K562 (cell line): ENCODE measurements around the gene CACNA1C. TPM values are rescaled to one million over a fixed set of nuclear protein-coding genes. Genes with fewer than 3 reads are reported as not detected.

ENCODE experiments used
- ATAC-seq: fragments of 200-7000 bp; cut with Tn5 transposase; 3 replicates; pipeline ENCODE4 v1.9.1; 2020; ENCODE audit warnings: moderate library complexity
- BruUV-seq: library from RNA; stranded (reverse); fragments of 400-500 nt; replicated peaks from 2 replicates; lab custom pipeline; 2021; lab: Mats Ljungman, UMichigan
- CTCF ChIA-PET: fragments of 300-600 bp; formaldehyde crosslinking; extraction: SDS; loops from one replicate; lab custom pipeline; 2021; ENCODE audit warnings: low intra/inter-chr PET ratio; lab: Yijun Ruan, JAX
- POLR2A ChIA-PET: fragments of 300-600, 350-650 bp; sonication (Branson Sonifier 250); formaldehyde crosslinking; extraction: SDS; loops from one replicate; lab custom pipeline; 2021; ENCODE audit warnings: antibody characterized with exemption, inconsistent platforms; lab: Yijun Ruan, JAX
- DNase-seq, 4 experiments: peaks; one replicate each; pipeline versions ENCODE4 v3.0.0 to v3.0.0-alpha.2; 2011 to 2018; ENCODE audit warnings: low spot score in 3 of 4, mixed read lengths in 3 of 4; ENCODE audit errors: extremely low read depth in 1 of 4
- FAIRE-seq: peaks from 2 replicates; lab custom pipeline; 2011; peaks lifted over from hg19 to GRCh38; lab: Jason Lieb, UNC
- H2AFZ ChIP-seq: 2 replicates; pipeline ENCODE4 v1.6.0; 2011; ENCODE audit warnings: low read depth, low read length, control low read depth, inconsistent platforms
- H3K27ac ChIP-seq: fragments of 200-600 bp; 3 replicates; pipeline ENCODE4 v1.8.0; 2011; ENCODE audit warnings: low read depth, mild to moderate bottlenecking, control low read depth, inconsistent platforms, low read length, moderate library complexity, mixed read lengths; ENCODE audit errors: extremely low read depth
- H3K27me3 ChIP-seq, 2 experiments: fragments of 300-600 bp in 1 of 2; 2 replicates in 1 of 2; 3 replicates in 1 of 2; pipeline versions ENCODE4 v1.6.0 to v1.8.0; 2011; ENCODE audit warnings: inconsistent platforms in 2 of 2, low read length in 2 of 2, mild to moderate bottlenecking in 1 of 2, mixed read lengths in 1 of 2, moderate library complexity in 1 of 2; ENCODE audit not compliant: control insufficient read depth in 2 of 2, insufficient read depth in 2 of 2
- H3K36me3 ChIP-seq: fragments of 300-600 bp; 3 replicates; pipeline ENCODE4 v1.8.0; 2011; ENCODE audit warnings: mild to moderate bottlenecking, low read length, inconsistent platforms; ENCODE audit not compliant: control insufficient read depth, insufficient read depth
- H3K4me1 ChIP-seq, 2 experiments: fragments of 200-600 bp in 1 of 2; replicated peaks in 1 of 2; 2 replicates in 1 of 2; 3 replicates in 1 of 2; pipeline versions ENCODE4 v1.5.1 to v1.8.0; 2011; ENCODE audit warnings: inconsistent platforms in 2 of 2, low read length in 2 of 2, mild to moderate bottlenecking in 1 of 2, mixed read lengths in 1 of 2, moderate library complexity in 1 of 2; ENCODE audit not compliant: control insufficient read depth in 2 of 2, insufficient read depth in 2 of 2
- H3K4me2 ChIP-seq: 2 replicates; pipeline ENCODE4 v1.6.1; 2011; ENCODE audit warnings: low read length, control low read depth, inconsistent platforms, mixed read lengths; ENCODE audit not compliant: insufficient read depth
- H3K4me3 ChIP-seq: fragments of 200-600 bp; sonication (generic), shearing (Covaris generic); 2 replicates; pipeline ENCODE4 v1.5.1; 2016; ENCODE audit warnings: control low read depth, inconsistent platforms
- H3K79me2 ChIP-seq: fragments of 200-600 bp; 3 replicates; pipeline ENCODE4 v1.8.0; 2011; ENCODE audit warnings: low read length, inconsistent platforms; ENCODE audit not compliant: control insufficient read depth, insufficient read depth
- H3K9ac ChIP-seq, 2 experiments: 2 replicates each; pipeline versions ENCODE4 v1.6.0 to v1.6.1; 2011; ENCODE audit warnings: low read depth in 2 of 2, low read length in 2 of 2, control low read depth in 1 of 2, inconsistent platforms in 1 of 2, mild to moderate bottlenecking in 1 of 2, mixed read lengths in 1 of 2; ENCODE audit not compliant: insufficient read depth in 1 of 2
- H3K9me1 ChIP-seq: one replicate; pipeline ENCODE4 v1.6.0; 2011; ENCODE audit warnings: inconsistent platforms, mild to moderate bottlenecking, low read length, moderate library complexity; ENCODE audit not compliant: control insufficient read depth, insufficient read depth
- H3K9me3 ChIP-seq: replicated peaks from 2 replicates; pipeline ENCODE4 v1.5.1; 2011; ENCODE audit warnings: low read depth, low read length, inconsistent platforms; ENCODE audit not compliant: control insufficient read depth, insufficient read depth
- H4K20me1 ChIP-seq: replicated peaks from 2 replicates; pipeline ENCODE4 v1.6.1; 2011; ENCODE audit warnings: low read length, inconsistent platforms, mixed read lengths; ENCODE audit not compliant: control insufficient read depth, insufficient read depth
- ADNP ChIP-seq: fragments of 200-800 bp; sonication (Bioruptor generic); IDR thresholded peaks from 2 replicates; pipeline ENCODE4 v1.6.1; 2016; ENCODE audit warnings: missing genetic modification characterization, missing compliant biosample characterization
- BDP1 ChIP-seq: IDR thresholded peaks from 3 replicates; pipeline ENCODE4 v1.6.1; 2011; ENCODE audit not compliant: insufficient read length, insufficient read depth
- CBX3 ChIP-seq, 2 experiments: IDR thresholded peaks; 1 replicate in 1 of 2; 2 replicates in 1 of 2; pipeline ENCODE4 v1.6.1; 2012; ENCODE audit warnings: inconsistent platforms in 2 of 2, low read length in 2 of 2, borderline replicate concordance in 1 of 2, control low read depth in 1 of 2
- DNMT1 ChIP-seq: fragments of 450-650 bp; IDR thresholded peaks from 2 replicates; pipeline ENCODE4 v1.6.1; 2016; ENCODE audit warnings: antibody characterized with exemption, mild to moderate bottlenecking
- ETV5 ChIP-seq: sonication (generic); formaldehyde crosslinking; IDR thresholded peaks from 2 replicates; pipeline ENCODE4 v1.4.0; 2020; ENCODE audit warnings: low read depth, mild to moderate bottlenecking, missing genetic modification reagents
- IRF2 ChIP-seq: sonication (generic); formaldehyde crosslinking; IDR thresholded peaks from 2 replicates; pipeline ENCODE4 v1.8.1; 2022; ENCODE audit warnings: mild to moderate bottlenecking, missing genetic modification reagents
- KDM1A ChIP-seq, 2 experiments: fragments of 450-650 bp; IDR thresholded peaks; 2 replicates each; pipeline ENCODE4 v1.6.1; 2016; ENCODE audit warnings: mild to moderate bottlenecking in 2 of 2
- MTA1 ChIP-seq: fragments of 450-650 bp; IDR thresholded peaks from 2 replicates; pipeline ENCODE4 v1.6.1; 2017; ENCODE audit warnings: borderline replicate concordance
- MYC ChIP-seq, 2 experiments: fragments of 250-450 bp in 1 of 2; sonication (Bioruptor Pico) in 1 of 2; IDR thresholded peaks; 2 replicates each; pipeline versions ENCODE4 v1.5.1 to v1.6.1; 2012 to 2021; ENCODE audit warnings: low read depth in 2 of 2, borderline replicate concordance in 1 of 2, improper control_type of control experiment in 1 of 2, low read length in 1 of 2, mild to moderate bottlenecking in 1 of 2, moderate library complexity in 1 of 2
- NFYB ChIP-seq: IDR thresholded peaks from 2 replicates; pipeline ENCODE4 v1.6.1; 2011; ENCODE audit warnings: mild to moderate bottlenecking, moderate library complexity; ENCODE audit not compliant: insufficient read length; ENCODE audit errors: extremely low read depth
- PYGO2 ChIP-seq: fragments of 450-650 bp; IDR thresholded peaks from 2 replicates; pipeline ENCODE4 v1.6.1; 2016; ENCODE audit warnings: mild to moderate bottlenecking, missing genetic modification characterization, moderate library complexity, missing compliant biosample characterization
- SAFB2 ChIP-seq: fragments of 200-400 bp; formaldehyde crosslinking; IDR thresholded peaks from 2 replicates; pipeline ENCODE4 v1.6.1; 2018; ENCODE audit warnings: borderline replicate concordance, low read length, low read depth, moderate library complexity; ENCODE audit not compliant: severe bottlenecking
- STAT5A ChIP-seq: IDR thresholded peaks from 2 replicates; pipeline ENCODE4 v1.6.1; 2012; ENCODE audit warnings: low read length, inconsistent platforms, borderline replicate concordance
- THRAP3 ChIP-seq: fragments of 450-650 bp; IDR thresholded peaks from 2 replicates; pipeline ENCODE4 v1.6.1; 2016; ENCODE audit warnings: mild to moderate bottlenecking, inconsistent platforms, borderline replicate concordance
- XRCC4 ChIP-seq: IDR thresholded peaks from one replicate; pipeline ENCODE4 v1.6.1; 2011; ENCODE audit not compliant: insufficient read depth, insufficient read length; ENCODE audit errors: extremely low read depth
- YBX1 ChIP-seq: fragments of 450-650 bp; IDR thresholded peaks from 2 replicates; pipeline ENCODE4 v1.7.1; 2016; ENCODE audit warnings: mild to moderate bottlenecking
- ZNF778 ChIP-seq: fragments of 450-650 bp; formaldehyde crosslinking; IDR thresholded peaks from 2 replicates; pipeline ENCODE4 v1.4.0; 2020; ENCODE audit warnings: mild to moderate bottlenecking, moderate library complexity
- WGBS: fragments of 100-300 bp; shearing (Covaris generic); methylation state at CpG from one replicate; pipeline ENCODE4 v1.1.6; 2016; ENCODE audit warnings: low coverage, mixed read lengths; ENCODE audit not compliant: insufficient coverage; ENCODE audit errors: missing lambda C conversion rate; 5-methylcytosine and 5-hydroxymethylcytosine counted together
- in situ Hi-C: fragments of 300-500 bp; cut with MboI; formaldehyde crosslinking; loops from 4 replicates; pipeline ENCODE4 v1.15.0; 2018; ENCODE audit warnings: inconsistent platforms, mixed read lengths
- intact Hi-C: fragments of 100-400 bp; cut with micrococcal nuclease; formaldehyde crosslinking; loops from 2 replicates; pipeline ENCODE4 v1.14.2; 2022
- polyA plus RNA-seq, 8 experiments: library from polyadenylated mRNA; depleted of rRNA in 4 of 8; stranded (reverse) in 5 of 8; unstranded in 3 of 8; fragments of >200 nt; fragmentation: Nextera tagmentation in 2 of 8; fragmentation: Illumina TruSeq in 1 of 8; extraction: Ambion mirVana in 2 of 8; extraction: Trizol in 1 of 8; gene quantifications; 2 replicates each; pipeline versions ENCODE4 v1.2.1 to v1.2.3, GENCODE V29; 2011 to 2014; ENCODE audit warnings: inconsistent platforms in 1 of 8, missing spikeins in 1 of 8
- total RNA-seq, 7 experiments: library from RNA; depleted of rRNA in 6 of 7; stranded (reverse); fragments of >200 nt in 6 of 7; fragmentation: Illumina TruSeq in 2 of 7; extraction: Trizol in 2 of 7; gene quantifications; 2 replicates each; pipeline versions ENCODE4 v1.2.1 to v1.2.3, GENCODE V29; 2011 to 2021; ENCODE audit warnings: low replicate concordance in 1 of 7
- TF ChIP-seq, protein P1 (sequence below): fragments of 250-450 bp; sonication (Bioruptor Pico); IDR thresholded peaks from 2 replicates; pipeline ENCODE4 v1.4.0; 2020

The CACNA1C gene
- total and polyA plus RNA-seq, 9 of the 15 experiments (the other 6 are each of a cell fraction or from before 2014, with no cell fraction given), result not detected

DNA sequence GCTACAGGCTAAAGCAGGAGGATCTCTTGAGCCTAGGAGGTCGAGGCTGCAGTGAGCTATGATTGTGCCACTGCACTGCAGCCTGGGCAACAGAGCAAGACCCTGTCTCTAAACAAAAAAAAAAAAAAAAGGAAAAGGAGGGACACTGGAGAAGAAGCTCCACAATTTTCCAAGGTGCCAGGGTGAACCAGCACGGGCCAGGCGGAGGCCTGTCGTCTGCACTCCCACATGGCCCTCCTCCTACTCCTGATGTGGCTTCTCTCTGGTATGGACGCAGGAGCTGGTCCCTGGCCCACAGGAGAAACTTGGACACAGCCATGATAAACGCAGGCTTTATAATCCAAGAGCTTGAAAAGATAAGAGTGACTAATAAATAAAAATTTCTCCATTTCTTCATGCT lies 341.2 kb downstream of the CACNA1C start:
- in situ Hi-C loops, result no loop called here
- ChIA-PET CTCF (no interaction called here), POLR2A (no interaction called here)
- Histone ChIP-seq H3K9ac (no peak overlapping the region), H3K4me2 (no peak overlapping the region), H3K27me3 (peaks cover 0 to 9% of the 10 kb centered on the region in 2 experiments; a peak in 1 of 5 replicates), H3K9me3 (no peaks in the 10 kb centered on the region), H4K20me1 (no peaks in the 10 kb centered on the region), H3K79me2 (no peaks in the 10 kb centered on the region), H3K36me3 (no peaks in the 10 kb centered on the region), H3K4me3 (no peak overlapping the region), H2AFZ (no peak overlapping the region), H3K9me1 (no peaks in the 10 kb centered on the region), H3K27ac (no peak overlapping the region), H3K4me1 (no peaks in the 10 kb centered on the region)
- BruUV-seq, result no TSS peak
- no peak for TF ChIP-seq BDP1
- TF ChIP-seq STAT5A, result no peak
- TF ChIP-seq DNMT1, result no peak
- no peak for TF ChIP-seq MYC (IDR thresholded peaks at IDR 0.05; ENCODE audit: low read depth, low read length)
- TF ChIP-seq MYC (CRISPR knock-in tag; IDR thresholded peaks at IDR 0.05; ENCODE audit: borderline replicate concordance, low read depth), result no peak
- TF ChIP-seq, protein P1, sequence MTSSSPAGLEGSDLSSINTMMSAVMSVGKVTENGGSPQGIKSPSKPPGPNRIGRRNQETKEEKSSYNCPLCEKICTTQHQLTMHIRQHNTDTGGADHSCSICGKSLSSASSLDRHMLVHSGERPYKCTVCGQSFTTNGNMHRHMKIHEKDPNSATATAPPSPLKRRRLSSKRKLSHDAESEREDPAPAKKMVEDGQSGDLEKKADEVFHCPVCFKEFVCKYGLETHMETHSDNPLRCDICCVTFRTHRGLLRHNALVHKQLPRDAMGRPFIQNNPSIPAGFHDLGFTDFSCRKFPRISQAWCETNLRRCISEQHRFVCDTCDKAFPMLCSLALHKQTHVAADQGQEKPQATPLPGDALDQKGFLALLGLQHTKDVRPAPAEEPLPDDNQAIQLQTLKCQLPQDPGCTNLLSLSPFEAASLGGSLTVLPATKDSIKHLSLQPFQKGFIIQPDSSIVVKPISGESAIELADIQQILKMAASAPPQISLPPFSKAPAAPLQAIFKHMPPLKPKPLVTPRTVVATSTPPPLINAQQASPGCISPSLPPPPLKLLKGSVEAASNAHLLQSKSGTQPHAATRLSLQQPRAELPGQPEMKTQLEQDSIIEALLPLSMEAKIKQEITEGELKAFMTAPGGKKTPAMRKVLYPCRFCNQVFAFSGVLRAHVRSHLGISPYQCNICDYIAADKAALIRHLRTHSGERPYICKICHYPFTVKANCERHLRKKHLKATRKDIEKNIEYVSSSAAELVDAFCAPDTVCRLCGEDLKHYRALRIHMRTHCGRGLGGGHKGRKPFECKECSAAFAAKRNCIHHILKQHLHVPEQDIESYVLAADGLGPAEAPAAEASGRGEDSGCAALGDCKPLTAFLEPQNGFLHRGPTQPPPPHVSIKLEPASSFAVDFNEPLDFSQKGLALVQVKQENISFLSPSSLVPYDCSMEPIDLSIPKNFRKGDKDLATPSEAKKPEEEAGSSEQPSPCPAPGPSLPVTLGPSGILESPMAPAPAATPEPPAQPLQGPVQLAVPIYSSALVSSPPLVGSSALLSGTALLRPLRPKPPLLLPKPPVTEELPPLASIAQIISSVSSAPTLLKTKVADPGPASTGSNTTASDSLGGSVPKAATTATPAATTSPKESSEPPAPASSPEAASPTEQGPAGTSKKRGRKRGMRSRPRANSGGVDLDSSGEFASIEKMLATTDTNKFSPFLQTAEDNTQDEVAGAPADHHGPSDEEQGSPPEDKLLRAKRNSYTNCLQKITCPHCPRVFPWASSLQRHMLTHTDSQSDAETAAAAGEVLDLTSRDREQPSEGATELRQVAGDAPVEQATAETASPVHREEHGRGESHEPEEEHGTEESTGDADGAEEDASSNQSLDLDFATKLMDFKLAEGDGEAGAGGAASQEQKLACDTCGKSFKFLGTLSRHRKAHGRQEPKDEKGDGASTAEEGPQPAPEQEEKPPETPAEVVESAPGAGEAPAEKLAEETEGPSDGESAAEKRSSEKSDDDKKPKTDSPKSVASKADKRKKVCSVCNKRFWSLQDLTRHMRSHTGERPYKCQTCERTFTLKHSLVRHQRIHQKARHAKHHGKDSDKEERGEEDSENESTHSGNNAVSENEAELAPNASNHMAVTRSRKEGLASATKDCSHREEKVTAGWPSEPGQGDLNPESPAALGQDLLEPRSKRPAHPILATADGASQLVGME (CRISPR knock-in tag), result no peak
- TF ChIP-seq KDM1A (IDR thresholded peaks at IDR 0.05), result no peak
- TF ChIP-seq XRCC4, result no peak
- no peak for TF ChIP-seq IRF2 (CRISPR knock-in tag)
- no peak for TF ChIP-seq PYGO2 (tag)
- TF ChIP-seq ETV5 (CRISPR knock-in tag), result no peak
- TF ChIP-seq ADNP (tag), result no peak
- TF ChIP-seq CBX3 (IDR thresholded peaks at IDR 0.05; ENCODE audit: borderline replicate concordance in 1 of 2, low read length in 2 of 2), result no peak
- TF ChIP-seq MTA1, result no peak
- no peak for TF ChIP-seq THRAP3
- no peak for TF ChIP-seq SAFB2
- TF ChIP-seq NFYB, result no peak
- no peak for TF ChIP-seq ZNF778
- TF ChIP-seq YBX1, result no peak
- FAIRE-seq (no peak), DNase-seq (no peak), ATAC-seq (no peak)
- intact Hi-C loops, result no loop called here
- WGBS, result 0% methylated on average over 5 of the region's 6 CpGs
